ENCODE data around the gene PHF12.

PHF12 gene

DNA sequence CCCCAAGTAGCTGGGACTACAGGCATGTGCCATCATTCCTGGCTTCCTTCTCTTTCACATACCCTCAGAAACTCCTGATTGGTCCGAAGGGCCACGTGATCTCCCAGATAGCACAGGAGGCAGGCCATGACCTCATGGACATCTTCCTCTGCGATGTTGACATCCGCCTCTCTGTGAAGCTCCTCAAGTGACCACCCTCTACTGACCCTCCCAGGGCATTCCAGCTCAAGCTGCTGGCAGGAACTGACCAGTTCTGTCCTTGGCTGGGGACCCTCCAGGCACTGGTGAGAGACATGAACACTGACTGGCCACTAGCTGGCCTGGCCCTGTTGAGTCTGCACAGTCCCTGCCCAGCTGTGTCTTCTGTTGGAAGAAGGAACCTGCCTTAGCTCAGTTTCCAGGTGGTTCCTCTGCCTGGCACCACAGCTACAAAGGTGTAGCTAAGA is 90.9 kb downstream of the PHF12 start:
- no peak for DNase-seq (ENCODE audit: low read depth, low spot score)

DNA sequence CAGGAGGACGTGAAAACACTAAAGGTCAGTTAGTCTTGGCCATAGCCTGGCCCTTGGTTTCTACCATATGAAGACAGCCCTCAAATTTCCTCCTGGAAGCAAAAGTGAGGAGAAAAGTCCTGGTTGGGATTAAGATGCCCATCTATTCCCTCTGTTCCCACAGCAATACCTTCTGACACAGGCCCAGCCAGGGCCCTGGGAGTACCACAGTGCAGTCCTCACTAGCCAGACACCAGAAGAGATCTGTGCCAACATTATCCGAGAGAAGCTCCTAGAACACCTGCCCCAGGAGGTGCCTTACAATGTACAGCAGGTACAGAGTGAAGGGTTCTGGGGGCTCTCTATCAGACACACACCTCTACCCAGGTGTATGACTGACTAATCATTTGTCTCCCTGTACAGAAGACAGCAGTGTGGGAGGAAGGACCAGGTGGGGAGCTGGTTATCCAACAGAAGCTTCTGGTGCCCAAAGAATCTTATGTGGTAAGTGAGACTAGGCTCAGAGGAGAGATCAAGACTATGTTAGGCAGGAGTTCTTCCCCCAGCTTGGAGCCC is 92.4 kb downstream of the PHF12 start:
- no peak for DNase-seq (ENCODE audit: low read depth, low spot score)

DNA sequence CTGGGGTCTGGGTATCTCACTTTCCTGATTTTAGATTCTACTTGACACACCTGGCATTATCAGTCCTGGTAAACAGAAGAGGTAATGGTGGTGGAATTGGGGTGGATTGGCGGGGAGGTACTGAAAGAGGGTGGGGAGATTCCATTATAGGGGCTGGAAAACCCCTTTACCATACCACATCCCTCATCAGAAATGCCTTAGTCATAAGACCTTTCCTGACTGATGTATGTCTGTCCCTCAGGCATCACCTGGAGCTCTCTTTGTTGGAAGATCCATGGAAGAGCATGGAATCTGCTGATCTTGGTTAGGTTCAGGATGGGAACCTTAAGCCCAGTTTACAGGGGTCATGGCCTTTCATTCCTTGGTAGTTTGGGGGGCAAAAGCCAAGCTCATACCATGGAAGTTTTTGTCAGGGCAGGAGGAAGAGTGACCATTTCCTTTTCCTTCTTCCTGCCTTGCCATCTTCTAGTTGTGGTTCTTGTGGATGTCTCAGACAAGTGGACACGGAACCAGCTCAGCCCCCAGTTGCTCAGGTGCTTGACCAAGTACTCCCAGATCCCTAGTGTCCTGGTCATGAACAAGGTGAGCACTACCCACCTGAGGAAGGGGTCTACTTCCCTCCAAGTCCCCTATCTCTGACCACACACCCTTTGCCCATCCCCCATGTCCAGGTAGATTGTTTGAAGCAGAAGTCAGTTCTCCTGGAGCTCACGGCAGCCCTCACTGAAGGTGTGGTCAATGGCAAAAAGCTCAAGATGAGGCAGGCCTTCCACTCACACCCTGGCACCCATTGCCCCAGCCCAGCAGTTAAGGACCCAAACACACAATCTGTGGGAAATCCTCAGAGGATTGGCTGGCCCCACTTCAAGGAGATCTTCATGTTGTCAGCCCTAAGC is 93.2 kb downstream of the PHF12 start:
- DNase-seq (ENCODE audit: low read depth, low spot score), result no peak

- no peak for DNase-seq (ENCODE audit: low read depth, low spot score)
Measured at GRCh38 chr17:28856028-28856574, 95.2 kb downstream of the PHF12 start.

- no peak for DNase-seq (ENCODE audit: low read depth, low spot score)
Measured at GRCh38 chr17:28855336-28855679, 96.0 kb downstream of the PHF12 start.
